Loucy (cell line): ENCODE measurements around the gene MRPL20.

Experiments
- CTCF ChIP-seq: fragments of 200-600 bp; sonication (generic); conservative IDR thresholded peaks from 2 replicates; pipeline ENCODE4 v1.5.1; 2014; ENCODE audit warnings: mild to moderate bottlenecking, antibody characterized with exemption, low read length
- EZH2phosphoT487 ChIP-seq: fragments of 200-600 bp; IDR thresholded peaks from 2 replicates; pipeline ENCODE4 v1.6.1; 2018; ENCODE audit warnings: antibody characterized with exemption, mild to moderate bottlenecking, moderate library complexity, borderline replicate concordance

GRCh38 chr1:1424707-1425106 is 17.6 kb upstream of the MRPL20 start:
- TF ChIP-seq CTCF (no peak), EZH2phosphoT487 (no peak)
